Activated B cell treated with CpG ODN at 0.5 μM for 24 hours (primary cell): ENCODE results near the gene GPR176. TPM values are rescaled to one million over a fixed set of nuclear protein-coding genes. Genes with fewer than 3 reads are reported as not detected.
A peak's percentile ranks its signal among the peaks of the same experiment; 100 is the strongest.

Source experiments
- ATAC-seq: fragments of 200-7000 bp; cut with Tn5 transposase; one replicate; pipeline ENCODE4 v1.10.0; 2021; ENCODE audit warnings: low read depth, mild to moderate bottlenecking, moderate library complexity
- CTCF ChIA-PET: fragments of 350-600 bp; sonication (Branson Sonifier 250); formaldehyde crosslinking; loops from one replicate; lab custom pipeline; 2021; ENCODE audit warnings: antibody characterized with exemption; lab: Charles Lee
- POLR2A ChIA-PET: fragments of 350-600 bp; sonication (Branson Sonifier 250); formaldehyde crosslinking; loops from one replicate; lab custom pipeline; 2021; ENCODE audit warnings: antibody characterized with exemption; lab: Charles Lee
- DNase-seq: peaks from one replicate; pipeline ENCODE4 v3.0.0; 2022
- H3K27ac Mint-ChIP-seq: one replicate; pipeline ENCODE4 v1.8.0; 2020; ENCODE audit warnings: mixed read lengths
- H3K27me3 Mint-ChIP-seq: one replicate; pipeline ENCODE4 v1.8.0; 2021; ENCODE audit warnings: mixed read lengths
- H3K36me3 Mint-ChIP-seq: one replicate; pipeline ENCODE4 v1.8.0; 2021; ENCODE audit warnings: low read depth, mixed read lengths
- H3K4me1 Mint-ChIP-seq: one replicate; pipeline ENCODE4 v1.8.0; 2021; ENCODE audit warnings: mixed read lengths
- H3K4me3 Mint-ChIP-seq: one replicate; pipeline ENCODE4 v1.8.0; 2020; ENCODE audit warnings: mild to moderate bottlenecking, mixed read lengths
- H3K9me3 Mint-ChIP-seq: one replicate; pipeline ENCODE4 v1.8.0; 2020; ENCODE audit warnings: mixed read lengths
- intact Hi-C: fragments of 100-400 bp; cut with micrococcal nuclease; formaldehyde crosslinking; loops from one replicate; pipeline ENCODE4 v1.15.1; 2024
- total RNA-seq: library from RNA; stranded (reverse); gene quantifications from 2 replicates; pipeline ENCODE4 v1.2.3, GENCODE V29; 2022
- TF ChIP-seq, protein P1 (sequence below): fragments of 200-600 bp; IDR thresholded peaks from one replicate; pipeline ENCODE4 v1.8.0; 2022; ENCODE audit warnings: antibody characterized with exemption, mild to moderate bottlenecking

Gene GPR176
- total RNA-seq, 1 donor from 2014 or later, result not detected

DNA sequence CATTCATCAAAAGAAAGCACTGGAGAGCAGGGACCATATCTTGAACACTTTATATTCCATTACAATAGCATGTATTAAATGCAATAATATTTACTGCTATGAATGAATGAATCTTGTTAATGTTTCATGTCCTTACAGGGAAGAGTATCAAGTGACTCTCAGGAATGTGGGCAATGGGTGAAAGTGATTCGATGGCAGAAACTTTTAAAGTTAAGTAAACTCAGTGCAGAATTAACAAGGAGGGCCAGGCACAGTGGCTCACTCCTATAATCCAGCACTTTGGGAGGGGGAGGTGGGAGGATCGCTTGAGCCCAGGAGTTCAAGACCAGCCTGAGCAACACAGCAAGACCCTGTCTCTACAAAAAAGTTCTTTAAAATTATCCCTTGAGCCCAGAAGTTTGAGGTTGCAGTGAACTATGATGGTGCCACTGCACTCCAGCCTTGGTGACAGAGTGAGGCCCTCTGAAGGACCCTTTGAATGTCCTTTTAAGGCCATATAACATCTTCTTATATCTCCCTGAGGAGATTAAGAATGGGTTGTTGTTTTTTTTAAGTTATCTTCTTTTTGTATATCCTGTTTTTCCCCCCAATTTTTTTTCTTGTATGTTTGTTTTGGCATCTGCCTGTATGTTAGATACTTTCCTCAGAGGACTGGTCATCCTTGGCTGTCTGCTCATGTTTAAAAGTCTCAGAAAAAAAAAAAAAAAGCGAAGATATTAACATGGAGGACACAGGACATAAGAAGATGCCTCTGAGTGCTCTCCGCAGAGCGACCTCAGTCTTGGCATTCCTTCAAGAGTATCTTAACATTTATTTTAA lies 127.8 kb downstream of the GPR176 start:
- ChIA-PET POLR2A (no interaction called here), CTCF (no interaction called here)
- DNase-seq (no peak), ATAC-seq (no peak)
- Mint-ChIP-seq H3K27me3 (peaks cover 17% of the 10 kb centered on the region), H3K9me3 (no peaks in the 10 kb centered on the region), H3K27ac (no peak overlapping the region), H3K4me1 (peaks cover 3% of the 10 kb centered on the region), H3K36me3 (no peaks in the 10 kb centered on the region), H3K4me3 (no peak overlapping the region)
- intact Hi-C loops, result no loop called here
- TF ChIP-seq, protein P1, sequence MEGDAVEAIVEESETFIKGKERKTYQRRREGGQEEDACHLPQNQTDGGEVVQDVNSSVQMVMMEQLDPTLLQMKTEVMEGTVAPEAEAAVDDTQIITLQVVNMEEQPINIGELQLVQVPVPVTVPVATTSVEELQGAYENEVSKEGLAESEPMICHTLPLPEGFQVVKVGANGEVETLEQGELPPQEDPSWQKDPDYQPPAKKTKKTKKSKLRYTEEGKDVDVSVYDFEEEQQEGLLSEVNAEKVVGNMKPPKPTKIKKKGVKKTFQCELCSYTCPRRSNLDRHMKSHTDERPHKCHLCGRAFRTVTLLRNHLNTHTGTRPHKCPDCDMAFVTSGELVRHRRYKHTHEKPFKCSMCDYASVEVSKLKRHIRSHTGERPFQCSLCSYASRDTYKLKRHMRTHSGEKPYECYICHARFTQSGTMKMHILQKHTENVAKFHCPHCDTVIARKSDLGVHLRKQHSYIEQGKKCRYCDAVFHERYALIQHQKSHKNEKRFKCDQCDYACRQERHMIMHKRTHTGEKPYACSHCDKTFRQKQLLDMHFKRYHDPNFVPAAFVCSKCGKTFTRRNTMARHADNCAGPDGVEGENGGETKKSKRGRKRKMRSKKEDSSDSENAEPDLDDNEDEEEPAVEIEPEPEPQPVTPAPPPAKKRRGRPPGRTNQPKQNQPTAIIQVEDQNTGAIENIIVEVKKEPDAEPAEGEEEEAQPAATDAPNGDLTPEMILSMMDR, result no peak

DNA sequence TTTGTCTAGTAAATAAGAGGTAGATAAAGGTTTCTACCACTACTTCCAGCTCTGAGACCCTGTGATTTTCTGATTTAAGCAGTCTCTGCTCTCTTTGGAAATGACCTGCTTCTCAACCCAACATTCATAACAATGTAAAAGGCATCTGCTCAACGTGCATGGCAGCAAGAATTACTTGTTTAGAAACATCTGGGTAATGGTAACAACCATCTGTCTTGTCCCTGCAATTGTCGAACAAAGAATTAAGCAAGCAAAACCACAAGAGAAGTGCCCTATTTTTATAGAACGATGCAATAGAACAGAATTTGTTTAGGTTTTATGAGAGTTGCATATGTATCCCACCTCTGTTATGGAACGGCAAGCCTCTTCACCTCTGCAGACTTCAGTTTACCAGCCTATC lies 130.3 kb downstream of the GPR176 start:
- ChIA-PET CTCF (interaction anchor here (1.7 to 2.6 kb wide), 2 partner anchors 9 to 484 kb away, joined by 5 to 13 read pairs; no protein-coding TSS in a partner anchor), POLR2A (no interaction called here)
- TF ChIP-seq, protein P1, result no peak
- Mint-ChIP-seq H3K9me3 (no peaks in the 10 kb centered on the region), H3K4me3 (no peak overlapping the region), H3K36me3 (peaks cover 5% of the 10 kb centered on the region), H3K4me1 (peaks cover 16% of the 10 kb centered on the region), H3K27me3 (peaks cover 4% of the 10 kb centered on the region), H3K27ac (no peak overlapping the region)
- DNase-seq (no peak), ATAC-seq (no peak)
- intact Hi-C loops, result loop anchor here (5.0 to 10.0 kb wide), 2 partner anchors 188 to 645 kb away; no protein-coding TSS in a partner anchor

DNA sequence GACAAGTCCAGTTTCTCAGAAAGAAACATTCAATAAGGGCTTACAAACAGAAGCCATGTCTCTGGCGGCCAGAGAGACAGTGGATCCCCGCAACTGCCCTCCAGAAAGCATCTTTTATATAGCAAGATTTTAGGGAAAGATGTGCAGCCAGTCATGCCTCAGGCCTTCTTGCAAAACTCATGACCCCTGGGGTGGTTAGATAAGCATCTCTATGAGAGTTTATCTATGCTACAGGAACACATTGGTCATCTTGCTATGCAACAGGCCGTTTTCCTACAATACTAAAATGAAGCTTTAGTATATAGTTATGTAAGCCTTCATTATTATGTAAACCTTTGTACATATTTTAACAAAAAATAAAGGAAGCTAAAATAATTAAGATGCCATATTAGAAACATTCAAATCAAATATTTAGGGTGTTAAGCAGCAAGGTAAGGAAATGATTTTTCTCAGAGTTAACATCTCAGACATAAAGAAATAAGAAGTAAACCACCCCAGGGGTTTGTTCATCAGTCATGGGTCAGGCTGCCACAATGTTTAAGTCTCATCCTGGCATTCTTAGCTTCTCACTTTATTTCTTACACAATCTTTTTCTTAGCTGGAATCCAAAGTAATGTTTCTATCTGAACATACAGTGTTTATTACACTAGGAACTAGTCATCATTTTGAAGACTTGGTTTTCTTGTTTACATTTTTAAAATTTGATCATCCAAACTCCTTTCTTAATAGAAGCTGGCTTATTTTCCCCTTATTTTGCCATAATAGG lies 131.1 kb downstream of the GPR176 start:
- no peak for ATAC-seq
- Mint-ChIP-seq H3K4me3 (no peak overlapping the region), H3K27ac (peak overlapping the region; percentile 46), H3K4me1 (peaks cover 21% of the 10 kb centered on the region), H3K27me3 (no peaks in the 10 kb centered on the region), H3K36me3 (peaks cover 6% of the 10 kb centered on the region), H3K9me3 (no peaks in the 10 kb centered on the region)
- no peak for DNase-seq
- ChIA-PET CTCF (interaction anchor here (0.6 to 2.6 kb wide), 6 partner anchors 10 to 549 kb away, joined by 4 to 13 read pairs (median 6); no protein-coding TSS in a partner anchor), POLR2A (no interaction called here)
- intact Hi-C loops, result loop anchor here (5.0 to 10.0 kb wide), 2 partner anchors 188 to 646 kb away; no protein-coding TSS in a partner anchor
- TF ChIP-seq, protein P1, result no peak

DNA sequence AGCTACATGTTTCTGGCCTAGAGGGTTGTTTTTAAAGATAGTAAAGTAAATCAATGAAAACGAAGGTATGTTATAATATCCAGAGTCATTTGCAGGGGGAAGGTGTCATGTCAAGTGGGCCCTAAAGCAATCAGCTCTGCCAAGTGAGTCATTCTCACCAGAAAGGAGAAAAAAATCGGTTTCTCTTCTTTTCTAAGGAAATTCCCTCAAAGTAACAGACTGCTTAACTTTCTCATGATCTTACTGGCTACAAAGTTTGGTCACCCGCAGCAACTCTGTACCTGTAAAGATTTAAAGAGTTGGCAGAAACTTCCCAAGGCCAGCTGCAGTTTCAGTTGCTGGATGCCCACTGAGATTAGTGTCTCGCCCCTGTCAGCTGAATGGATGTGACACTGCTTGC lies 132.0 kb downstream of the GPR176 start:
- H3K9me3 Mint-ChIP-seq, result no peaks in the 10 kb centered on the region
- CTCF ChIA-PET, result interaction anchor here (1.3 to 2.6 kb wide), 7 partner anchors 11 to 550 kb away, joined by 4 to 13 read pairs (median 6); no protein-coding TSS in a partner anchor
- no peaks in the 10 kb centered on the region for H3K27me3 Mint-ChIP-seq
- ATAC-seq (no peak), DNase-seq (no peak)
- POLR2A ChIA-PET, result no interaction called here
- peaks cover 30% of the 10 kb centered on the region for H3K4me1 Mint-ChIP-seq
- H3K27ac Mint-ChIP-seq, result no peak overlapping the region
- TF ChIP-seq, protein P1, result no peak
- intact Hi-C loops, result loop anchor here (5.0 to 10.0 kb wide), 2 partner anchors 189 to 647 kb away; no protein-coding TSS in a partner anchor
- H3K36me3 Mint-ChIP-seq, result peaks cover 7% of the 10 kb centered on the region
- H3K4me3 Mint-ChIP-seq, result no peak overlapping the region
